H9 (cell line): ENCODE measurements around the gene C19orf73. TPM values are rescaled to one million over a fixed set of nuclear protein-coding genes. Genes with fewer than 3 reads are reported as not detected.
A peak's percentile ranks its signal among the peaks of the same experiment; 100 is the strongest.

Source experiments
- DNase-seq: peaks from one replicate; pipeline ENCODE4 v3.0.0-alpha.2; 2017
- H2AFZ ChIP-seq: one replicate; pipeline ENCODE4 v1.6.1; 2013; ENCODE audit warnings: mild to moderate bottlenecking, low read length, control low read depth, moderate library complexity
- H2AK5ac ChIP-seq: 2 replicates; pipeline ENCODE4 v1.6.1; 2013; ENCODE audit warnings: low read length, control low read depth, mixed read lengths; ENCODE audit not compliant: insufficient read length
- H2BK120ac ChIP-seq: one replicate; pipeline ENCODE4 v1.6.1; 2013; ENCODE audit warnings: low read depth, mild to moderate bottlenecking, low read length, control low read depth, inconsistent platforms; ENCODE audit not compliant: poor library complexity, severe bottlenecking
- H2BK12ac ChIP-seq: 2 replicates; pipeline ENCODE4 v1.6.1; 2013; ENCODE audit warnings: low read length, control low read depth, mixed read lengths, low read depth; ENCODE audit not compliant: insufficient read length
- H2BK15ac ChIP-seq: 2 replicates; pipeline ENCODE4 v1.6.1; 2013; ENCODE audit warnings: low read depth, low read length, control low read depth
- H2BK20ac ChIP-seq: one replicate; pipeline ENCODE4 v1.6.1; 2013; ENCODE audit warnings: low read depth, mild to moderate bottlenecking, low read length, control low read depth, inconsistent platforms; ENCODE audit not compliant: poor library complexity, severe bottlenecking
- H2BK5ac ChIP-seq: 2 replicates; pipeline ENCODE4 v1.6.1; 2013; ENCODE audit warnings: low read length, control low read depth, mixed read lengths; ENCODE audit not compliant: insufficient read length
- H3K14ac ChIP-seq: 2 replicates; pipeline ENCODE4 v1.6.1; 2013; ENCODE audit warnings: low read length, control low read depth; ENCODE audit not compliant: insufficient read depth
- H3K18ac ChIP-seq: 2 replicates; pipeline ENCODE4 v1.6.1; 2013; ENCODE audit warnings: low read depth, mild to moderate bottlenecking, mixed read lengths, low read length, control low read depth; ENCODE audit not compliant: insufficient read length
- H3K23ac ChIP-seq: 2 replicates; pipeline ENCODE4 v1.6.1; 2013; ENCODE audit warnings: low read length, control low read depth, mixed read lengths, low read depth; ENCODE audit not compliant: insufficient read length
- H3K23me2 ChIP-seq: 2 replicates; pipeline ENCODE4 v1.6.1; 2013; ENCODE audit warnings: low read depth, mild to moderate bottlenecking, mixed read lengths, low read length, control low read depth; ENCODE audit not compliant: insufficient read length, poor library complexity, severe bottlenecking
- H3K27ac ChIP-seq: 2 replicates; pipeline ENCODE4 v1.5.1; 2013; ENCODE audit warnings: low read length, control low read depth, mixed read lengths, low read depth; ENCODE audit not compliant: insufficient read length
- H3K27me3 ChIP-seq: 2 replicates; pipeline ENCODE4 v1.6.1; 2013; ENCODE audit warnings: low read length, control low read depth, inconsistent platforms; ENCODE audit not compliant: insufficient read depth
- H3K4ac ChIP-seq: 2 replicates; pipeline ENCODE4 v1.6.1; 2013; ENCODE audit warnings: low read depth, mild to moderate bottlenecking, control low read depth, inconsistent platforms, low read length, moderate library complexity
- H3K4me1 ChIP-seq: 2 replicates; pipeline ENCODE4 v1.6.1; 2013; ENCODE audit warnings: low read length, control low read depth, inconsistent platforms; ENCODE audit not compliant: insufficient read depth
- H3K4me2 ChIP-seq: 2 replicates; pipeline ENCODE4 v1.6.1; 2013; ENCODE audit warnings: low read length, control low read depth, mixed read lengths; ENCODE audit not compliant: insufficient read length, insufficient read depth
- H3K56ac ChIP-seq: 2 replicates; pipeline ENCODE4 v1.6.1; 2013; ENCODE audit warnings: low read depth, mild to moderate bottlenecking, mixed read lengths, low read length, control low read depth; ENCODE audit not compliant: insufficient read length
- H3K79me1 ChIP-seq: 2 replicates; pipeline ENCODE4 v1.6.1; 2013; ENCODE audit warnings: low read depth, mild to moderate bottlenecking, moderate library complexity, low read length, control low read depth, inconsistent platforms; ENCODE audit not compliant: insufficient read depth, poor library complexity, severe bottlenecking
- H3K79me2 ChIP-seq: 2 replicates; pipeline ENCODE4 v1.6.1; 2013; ENCODE audit warnings: low read length, control low read depth, inconsistent platforms; ENCODE audit not compliant: insufficient read depth
- H3K9ac ChIP-seq: 2 replicates; pipeline ENCODE4 v1.6.1; 2013; ENCODE audit warnings: low read length, control low read depth, mixed read lengths; ENCODE audit not compliant: insufficient read length; ENCODE audit errors: extremely low read depth
- H3K9me3 ChIP-seq: one replicate; pipeline ENCODE4 v1.6.1; 2013; ENCODE audit warnings: low read depth, low read length, inconsistent platforms; ENCODE audit not compliant: control insufficient read depth
- H3T11ph ChIP-seq: one replicate; pipeline ENCODE4 v1.6.1; 2013; ENCODE audit warnings: mild to moderate bottlenecking, low read length, control low read depth, inconsistent platforms
- H4K20me1 ChIP-seq: one replicate; pipeline ENCODE4 v1.6.1; 2013; ENCODE audit not compliant: control insufficient read depth, insufficient read length, insufficient read depth
- H4K5ac ChIP-seq: 2 replicates; pipeline ENCODE4 v1.6.1; 2013; ENCODE audit warnings: low read depth, mild to moderate bottlenecking, mixed read lengths, low read length, control low read depth; ENCODE audit not compliant: insufficient read length
- H4K8ac ChIP-seq: replicated peaks from 2 replicates; pipeline ENCODE4 v1.6.1; 2013; ENCODE audit warnings: low read length, control low read depth, mixed read lengths, low read depth; ENCODE audit not compliant: insufficient read length
- H4K91ac ChIP-seq: 2 replicates; pipeline ENCODE4 v1.6.1; 2013; ENCODE audit warnings: low read depth, mild to moderate bottlenecking, moderate library complexity, mixed read lengths, low read length, control low read depth; ENCODE audit not compliant: insufficient read length
- H3K27ac Mint-ChIP-seq, 3 experiments: 2 replicates in 2 of 3; 3 replicates in 1 of 3; pipeline ENCODE4 v1.8.0; 2020 to 2021; ENCODE audit warnings: mixed read lengths in 3 of 3, mild to moderate bottlenecking in 1 of 3, moderate library complexity in 1 of 3
- H3K27me3 Mint-ChIP-seq: 2 replicates; pipeline ENCODE4 v1.8.0; 2021; ENCODE audit warnings: low read depth, mild to moderate bottlenecking, moderate library complexity, mixed read lengths
- H3K36me3 Mint-ChIP-seq, 3 experiments: 2 replicates in 2 of 3; 3 replicates in 1 of 3; pipeline ENCODE4 v1.8.0; 2020 to 2021; ENCODE audit warnings: low read depth in 3 of 3, mixed read lengths in 3 of 3; ENCODE audit not compliant: insufficient read depth in 1 of 3
- H3K4me1 Mint-ChIP-seq, 2 experiments: 2 replicates each; pipeline ENCODE4 v1.8.0; 2020; ENCODE audit warnings: mixed read lengths in 2 of 2
- H3K4me3 Mint-ChIP-seq, 2 experiments: 2 replicates in 1 of 2; 3 replicates in 1 of 2; pipeline ENCODE4 v1.8.0; 2020 to 2021; ENCODE audit warnings: mild to moderate bottlenecking in 2 of 2, mixed read lengths in 2 of 2, moderate library complexity in 1 of 2
- H3K9me3 Mint-ChIP-seq, 2 experiments: 2 replicates in 1 of 2; 3 replicates in 1 of 2; pipeline ENCODE4 v1.8.0; 2020; ENCODE audit warnings: mild to moderate bottlenecking in 2 of 2, mixed read lengths in 2 of 2, moderate library complexity in 1 of 2
- CTCF ChIP-seq: fragments of 200-600 bp; sonication (generic); conservative IDR thresholded peaks from 3 replicates; pipeline ENCODE4 v1.8.0; 2021; ENCODE audit warnings: antibody characterized with exemption, mild to moderate bottlenecking
- WGBS: extraction: QIAGEN DNeasy Blood & Tissue Kit; methylation state at CpG from one replicate; pipeline ENCODE4 v1.1.7; 2013; ENCODE audit warnings: missing lambda C conversion rate, low lambda C conversion rate, mixed read lengths; ENCODE audit not compliant: insufficient read length; ENCODE audit errors: extremely low coverage; 5-methylcytosine and 5-hydroxymethylcytosine counted together
- total RNA-seq: library from RNA; stranded (reverse); gene quantifications from 2 replicates; pipeline ENCODE4 v1.2.1, GENCODE V29; 2021

The C19orf73 gene
- total RNA-seq, 1 experiment from 2014 or later, result 1.1 TPM

- Mint-ChIP-seq H3K27ac (peak overlapping the region in 1 of 3 experiments; percentile 81; a peak in 2 of 7 replicates), H3K4me3 (no peak overlapping the region), H3K4me1 (peaks cover 4 to 14% of the 10 kb centered on the region in 2 experiments; a peak in 2 of 4 replicates), H3K27me3 (no peaks in the 10 kb centered on the region), H3K36me3 (peaks cover 38 to 84% (median 83%) of the 10 kb centered on the region in 3 experiments), H3K9me3 (no peaks in the 10 kb centered on the region)
- WGBS, result no CpG with 5 or more reads among the region's 4 CpGs
- DNase-seq, result no peak
- H2BK12ac ChIP-seq, result no peak overlapping the region
- no peak overlapping the region for H2BK20ac ChIP-seq
- no peaks in the 10 kb centered on the region for H3K4me1 ChIP-seq
- H3K23me2 ChIP-seq, result no peaks in the 10 kb centered on the region
- no peak overlapping the region for H3K4ac ChIP-seq
- no peak overlapping the region for H3K14ac ChIP-seq
- TF ChIP-seq CTCF, result no peak
- H2BK120ac ChIP-seq, result no peak overlapping the region
- no peak overlapping the region for H2AFZ ChIP-seq
- no peak overlapping the region for H2BK5ac ChIP-seq
- H3K56ac ChIP-seq, result no peak overlapping the region
- no peak overlapping the region for H2AK5ac ChIP-seq
- H4K5ac ChIP-seq, result no peak overlapping the region
- H3K27me3 ChIP-seq, result no peaks in the 10 kb centered on the region
- no peak overlapping the region for H3K4me2 ChIP-seq
- no peaks in the 10 kb centered on the region for H3K79me1 ChIP-seq
- no peaks in the 10 kb centered on the region for H4K20me1 ChIP-seq
- no peak overlapping the region for H3T11ph ChIP-seq
- no peak overlapping the region for H3K9ac ChIP-seq
- H4K8ac ChIP-seq, result no peak overlapping the region
- H2BK15ac ChIP-seq, result no peak overlapping the region
- no peak overlapping the region for H3K27ac ChIP-seq
- no peaks in the 10 kb centered on the region for H3K9me3 ChIP-seq
- H3K79me2 ChIP-seq, result no peaks in the 10 kb centered on the region
- H4K91ac ChIP-seq, result no peak overlapping the region
- H3K23ac ChIP-seq, result no peak overlapping the region
- no peak overlapping the region for H3K18ac ChIP-seq
These were observed 20.1 kb downstream of the C19orf73 start for GRCh38 chr19:49098795-49099194.
